DND-41 (cell line): ENCODE results near the gene NUDCD3.

ENCODE experiments used
- ATAC-seq: fragments of 200-7000 bp; cut with Tn5 transposase; 3 replicates; pipeline ENCODE4 v1.9.1; 2021; ENCODE audit warnings: low read depth; ENCODE audit not compliant: insufficient read depth
- DNase-seq: peaks from one replicate; pipeline ENCODE4 v3.0.0-alpha.2; 2020
- H2AFZ ChIP-seq: 2 replicates; pipeline ENCODE4 v1.6.0; 2012; ENCODE audit warnings: low read depth, low read length
- H3K27ac ChIP-seq: 2 replicates; pipeline ENCODE4 v1.5.1; 2012; ENCODE audit warnings: low read length, inconsistent platforms
- H3K27me3 ChIP-seq: fragments of 200-600 bp; sonication (generic); 2 replicates; pipeline ENCODE4 v1.6.0; 2012; ENCODE audit warnings: low read length, mild to moderate bottlenecking, inconsistent platforms; ENCODE audit not compliant: insufficient read depth, poor library complexity
- H3K36me3 ChIP-seq: 2 replicates; pipeline ENCODE4 v1.5.1; 2012; ENCODE audit warnings: low read length, inconsistent platforms; ENCODE audit not compliant: insufficient read depth
- H3K4me1 ChIP-seq: 2 replicates; pipeline ENCODE4 v1.5.1; 2012; ENCODE audit warnings: mild to moderate bottlenecking, low read length; ENCODE audit not compliant: insufficient read depth
- H3K4me2 ChIP-seq: 2 replicates; pipeline ENCODE4 v1.6.0; 2012; ENCODE audit warnings: mild to moderate bottlenecking, moderate library complexity, low read length, inconsistent platforms; ENCODE audit not compliant: insufficient read depth
- H3K4me3 ChIP-seq, 2 experiments: fragments of 200-600 bp in 1 of 2; shearing (Covaris generic) in 1 of 2; 2 replicates each; pipeline ENCODE4 v1.5.1; 2012 to 2016; ENCODE audit warnings: inconsistent platforms in 2 of 2, low read length in 2 of 2, mild to moderate bottlenecking in 2 of 2, low read depth in 1 of 2, moderate library complexity in 1 of 2
- H3K79me2 ChIP-seq: 2 replicates; pipeline ENCODE4 v1.6.0; 2012; ENCODE audit warnings: low read length, inconsistent platforms; ENCODE audit not compliant: insufficient read depth
- H3K9ac ChIP-seq: 2 replicates; pipeline ENCODE4 v1.6.0; 2012; ENCODE audit warnings: low read depth, mild to moderate bottlenecking, inconsistent platforms, low read length, moderate library complexity
- H3K9me3 ChIP-seq: 2 replicates; pipeline ENCODE4 v1.5.1; 2012; ENCODE audit warnings: low read length, moderate library complexity, mild to moderate bottlenecking, inconsistent platforms; ENCODE audit not compliant: insufficient read depth, severe bottlenecking
- H4K20me1 ChIP-seq: 2 replicates; pipeline ENCODE4 v1.6.0; 2012; ENCODE audit warnings: low read length; ENCODE audit not compliant: insufficient read depth
- EZH2 ChIP-seq: IDR thresholded peaks from 3 replicates; pipeline ENCODE4 v1.6.1; 2012; ENCODE audit warnings: borderline replicate concordance, low read depth, mild to moderate bottlenecking, moderate library complexity, low read length, inconsistent platforms; ENCODE audit not compliant: severe bottlenecking
- TF ChIP-seq, protein P1 (sequence below): IDR thresholded peaks from 2 replicates; pipeline ENCODE4 v1.5.1; 2012; ENCODE audit warnings: borderline replicate concordance, low read length, moderate library complexity, mild to moderate bottlenecking; ENCODE audit not compliant: poor library complexity, severe bottlenecking; ENCODE audit errors: extremely low read depth

NUDCD3 gene

DNA sequence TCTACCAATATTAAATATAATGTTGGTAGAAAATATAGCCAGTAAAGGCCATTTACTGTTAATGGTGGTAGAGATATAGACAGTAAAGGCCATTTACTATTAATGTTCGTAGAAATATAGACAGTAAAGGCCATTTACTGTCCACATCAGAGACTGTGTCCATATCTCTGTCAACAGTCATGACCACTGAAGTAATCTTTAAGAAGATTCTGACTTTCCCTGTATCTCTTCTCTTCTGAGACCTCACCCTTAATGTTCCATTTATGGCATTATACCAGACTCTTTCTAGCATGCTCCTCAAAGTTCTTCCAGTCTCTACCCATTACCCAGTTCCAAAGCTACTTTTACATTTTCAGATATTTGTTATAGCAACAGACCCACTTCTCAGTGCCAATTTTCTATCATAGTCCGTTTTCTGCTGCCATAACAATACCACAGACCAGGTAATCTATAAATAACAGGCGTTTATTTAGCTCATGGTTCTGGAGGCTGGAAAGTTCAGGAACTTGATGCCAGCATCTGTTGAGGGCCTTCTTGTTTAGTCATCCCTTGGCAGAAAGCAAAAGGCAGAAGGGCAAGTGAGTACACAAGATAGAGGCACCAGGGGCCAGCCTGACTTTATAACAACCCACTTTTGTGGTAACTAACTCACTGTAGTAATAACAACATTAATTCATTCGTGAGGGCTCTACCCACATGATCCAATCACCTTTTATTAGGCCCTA is 7.9 kb upstream of the NUDCD3 start:
- ATAC-seq: no peak

DNA sequence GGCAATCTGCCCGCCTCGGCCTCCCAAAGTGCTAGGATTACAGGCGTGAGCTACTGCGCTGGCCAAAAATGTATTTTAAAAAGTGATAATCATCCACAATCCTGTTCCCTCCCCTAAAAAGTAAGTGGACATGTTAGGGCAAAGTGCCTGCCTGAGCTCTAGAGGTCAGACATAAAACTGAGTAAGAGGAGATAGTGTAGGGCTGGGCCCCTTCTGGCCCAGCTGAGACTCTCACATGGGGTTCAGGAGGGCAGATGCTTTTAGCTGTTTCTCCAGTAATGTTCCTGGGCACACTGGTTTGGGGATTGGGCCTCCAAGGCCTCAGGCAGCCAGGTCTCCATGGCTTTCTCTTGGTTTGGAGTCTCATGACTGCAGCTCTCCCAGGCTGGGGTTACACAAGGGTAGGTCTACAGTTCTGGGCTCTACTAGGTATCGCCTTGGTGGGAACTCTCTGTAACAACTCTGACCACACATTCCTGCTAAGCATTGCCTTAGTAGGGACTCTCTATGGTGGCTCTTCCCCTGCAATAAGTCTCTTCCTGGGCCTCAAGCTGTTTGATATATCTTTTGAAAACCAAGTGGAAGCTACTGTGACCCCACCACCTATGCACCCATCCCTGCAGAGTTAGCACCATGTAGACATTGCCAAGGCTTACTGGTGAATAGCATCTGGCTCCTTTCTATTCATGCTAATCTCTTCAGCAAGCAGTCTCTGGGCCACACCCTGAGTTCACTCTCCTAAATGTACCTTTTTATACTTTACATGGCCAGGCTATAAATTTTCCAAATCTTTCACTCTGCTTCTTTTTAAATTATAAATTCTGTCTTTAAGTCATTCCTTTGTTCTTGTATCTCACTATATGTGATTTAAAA is 6.9 kb upstream of the NUDCD3 start:
- H3K9me3 ChIP-seq: no peaks in the 10 kb centered on the region
- DNase-seq (no peak), ATAC-seq (no peak)
- peaks cover 5% of the 10 kb centered on the region for H3K27me3 ChIP-seq
- H3K4me3 ChIP-seq: no peak overlapping the region
- no peak overlapping the region for H3K9ac ChIP-seq
- TF ChIP-seq EZH2: no peak
- TF ChIP-seq, protein P1, sequence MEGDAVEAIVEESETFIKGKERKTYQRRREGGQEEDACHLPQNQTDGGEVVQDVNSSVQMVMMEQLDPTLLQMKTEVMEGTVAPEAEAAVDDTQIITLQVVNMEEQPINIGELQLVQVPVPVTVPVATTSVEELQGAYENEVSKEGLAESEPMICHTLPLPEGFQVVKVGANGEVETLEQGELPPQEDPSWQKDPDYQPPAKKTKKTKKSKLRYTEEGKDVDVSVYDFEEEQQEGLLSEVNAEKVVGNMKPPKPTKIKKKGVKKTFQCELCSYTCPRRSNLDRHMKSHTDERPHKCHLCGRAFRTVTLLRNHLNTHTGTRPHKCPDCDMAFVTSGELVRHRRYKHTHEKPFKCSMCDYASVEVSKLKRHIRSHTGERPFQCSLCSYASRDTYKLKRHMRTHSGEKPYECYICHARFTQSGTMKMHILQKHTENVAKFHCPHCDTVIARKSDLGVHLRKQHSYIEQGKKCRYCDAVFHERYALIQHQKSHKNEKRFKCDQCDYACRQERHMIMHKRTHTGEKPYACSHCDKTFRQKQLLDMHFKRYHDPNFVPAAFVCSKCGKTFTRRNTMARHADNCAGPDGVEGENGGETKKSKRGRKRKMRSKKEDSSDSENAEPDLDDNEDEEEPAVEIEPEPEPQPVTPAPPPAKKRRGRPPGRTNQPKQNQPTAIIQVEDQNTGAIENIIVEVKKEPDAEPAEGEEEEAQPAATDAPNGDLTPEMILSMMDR: no peak
- H3K4me1 ChIP-seq: no peaks in the 10 kb centered on the region
- H3K79me2 ChIP-seq: no peaks in the 10 kb centered on the region
- H3K27ac ChIP-seq: no peak overlapping the region
- no peaks in the 10 kb centered on the region for H4K20me1 ChIP-seq
- no peak overlapping the region for H3K4me2 ChIP-seq
- no peak overlapping the region for H2AFZ ChIP-seq
- no peaks in the 10 kb centered on the region for H3K36me3 ChIP-seq

More for the DNA sequence above, 7.9 kb upstream of the NUDCD3 start:
- no peaks in the 10 kb centered on the region for H3K4me1 ChIP-seq
- DNase-seq: no peak
- no peaks in the 10 kb centered on the region for H3K36me3 ChIP-seq
- H2AFZ ChIP-seq: no peak overlapping the region
- no peaks in the 10 kb centered on the region for H3K79me2 ChIP-seq
- H4K20me1 ChIP-seq: no peaks in the 10 kb centered on the region
- no peak overlapping the region for H3K4me2 ChIP-seq
- TF ChIP-seq EZH2: no peak
- TF ChIP-seq, protein P1: no peak
- H3K27me3 ChIP-seq: peaks cover 5% of the 10 kb centered on the region
- H3K4me3 ChIP-seq: no peak overlapping the region
- H3K9ac ChIP-seq: no peak overlapping the region
- H3K27ac ChIP-seq: no peak overlapping the region
- no peaks in the 10 kb centered on the region for H3K9me3 ChIP-seq

DNA sequence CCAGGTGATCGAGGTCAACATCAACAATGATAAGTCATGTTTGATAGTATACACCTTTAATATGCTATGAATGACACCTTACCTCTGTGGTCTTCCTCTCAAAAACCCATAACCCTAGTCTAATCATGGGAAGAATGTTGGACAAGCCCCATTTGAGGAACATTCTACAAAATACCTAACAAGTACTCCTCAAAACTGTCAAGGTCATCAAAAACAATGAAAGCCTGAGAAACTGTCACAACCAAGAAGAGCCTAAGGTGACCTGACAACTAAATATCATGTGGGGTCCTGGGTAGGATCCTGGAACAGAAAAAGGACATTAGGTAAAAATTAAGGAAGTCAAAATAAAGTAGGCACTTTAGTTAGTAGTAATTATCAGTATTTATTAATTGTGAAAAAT is 5.9 kb upstream of the NUDCD3 start:
- Histone ChIP-seq H3K4me2 (no peak overlapping the region), H3K79me2 (no peaks in the 10 kb centered on the region), H3K9ac (no peak overlapping the region), H4K20me1 (no peaks in the 10 kb centered on the region), H3K4me3 (no peak overlapping the region), H3K27me3 (peaks cover 5% of the 10 kb centered on the region), H3K27ac (no peak overlapping the region), H2AFZ (no peak overlapping the region), H3K36me3 (no peaks in the 10 kb centered on the region), H3K9me3 (no peaks in the 10 kb centered on the region), H3K4me1 (peaks cover 3% of the 10 kb centered on the region)
- no peak for DNase-seq
- TF ChIP-seq, protein P1: no peak
- TF ChIP-seq EZH2: no peak
- ATAC-seq: no peak
